GM12891 (cell line): Measurements from ENCODE around the gene PLXNC1.

ENCODE experiments used
- POLR2A ChIP-seq: IDR thresholded peaks from 2 replicates; pipeline ENCODE4 v1.6.1; 2011; ENCODE audit warnings: low read depth, low read length, control low read depth
- POLR2AphosphoS5 ChIP-seq: IDR thresholded peaks from 2 replicates; pipeline ENCODE4 v1.6.1; 2011; ENCODE audit warnings: low read depth, low read length, control low read depth
- POU2F2 ChIP-seq: IDR thresholded peaks from 2 replicates; pipeline ENCODE4 v1.6.1; 2011; ENCODE audit warnings: low read depth, mild to moderate bottlenecking, control low read depth, low read length, moderate library complexity
- TAF1 ChIP-seq: IDR thresholded peaks from 2 replicates; pipeline ENCODE4 v1.6.1; 2011; ENCODE audit warnings: low read depth, low read length, control low read depth

DNA sequence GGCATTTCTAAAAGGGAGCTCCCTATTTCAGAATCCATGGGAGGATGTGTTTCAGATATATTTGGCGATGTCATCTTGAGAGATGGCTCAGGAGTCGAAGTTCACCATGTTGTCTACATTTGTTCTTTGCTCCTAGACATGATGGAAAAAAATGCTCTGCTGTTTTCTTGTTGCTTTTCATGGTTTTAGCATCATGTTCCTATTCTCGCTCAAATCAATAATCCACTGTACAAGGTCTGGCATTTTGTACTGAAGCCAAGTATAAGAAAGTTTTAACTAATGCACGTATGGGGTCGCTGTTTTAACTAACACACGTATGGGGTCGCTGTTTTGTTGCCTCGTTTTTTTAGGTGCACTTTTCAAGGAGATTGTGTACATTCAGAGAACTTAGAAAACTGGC lies 60.9 kb downstream of the PLXNC1 start:
- TF ChIP-seq POU2F2 (no peak), POLR2A (no peak), POLR2AphosphoS5 (no peak), TAF1 (no peak)
